ENCODE data around the gene SPARC.
A peak's percentile ranks its signal among the peaks of the same experiment; 100 is the strongest.

Gene SPARC

GRCh38 chr5:151631941-151632340, 54.8 kb downstream of the SPARC start:
- H3K27me3 ChIP-seq (ENCODE audit: control insufficient read depth in 5 of 5, insufficient read depth in 4 of 5, low read length in 5 of 5) = no peaks in the 10 kb centered on the region
- H3K9ac ChIP-seq (ENCODE audit: low read length in 5 of 5) = no peak overlapping the region
- H3K9me3 ChIP-seq (ENCODE audit: control insufficient read depth in 5 of 5, low read length in 5 of 5) = no peaks in the 10 kb centered on the region
- no peak overlapping the region for H3K27ac ChIP-seq (ENCODE audit: low read depth, low read length)
- H3K4me1 ChIP-seq (ENCODE audit: control insufficient read depth in 5 of 5, insufficient read depth in 5 of 5, low read length in 5 of 5) = peaks cover 9 to 32% (median 23%) of the 10 kb centered on the region in 5 donors
- H3K36me3 ChIP-seq (ENCODE audit: control insufficient read depth in 5 of 5, insufficient read depth in 5 of 5, low read length in 5 of 5) = no peaks in the 10 kb centered on the region
- H3K4me3 ChIP-seq (ENCODE audit: low read depth in 1 of 5, low read length in 5 of 5) = no peak overlapping the region

DNA sequence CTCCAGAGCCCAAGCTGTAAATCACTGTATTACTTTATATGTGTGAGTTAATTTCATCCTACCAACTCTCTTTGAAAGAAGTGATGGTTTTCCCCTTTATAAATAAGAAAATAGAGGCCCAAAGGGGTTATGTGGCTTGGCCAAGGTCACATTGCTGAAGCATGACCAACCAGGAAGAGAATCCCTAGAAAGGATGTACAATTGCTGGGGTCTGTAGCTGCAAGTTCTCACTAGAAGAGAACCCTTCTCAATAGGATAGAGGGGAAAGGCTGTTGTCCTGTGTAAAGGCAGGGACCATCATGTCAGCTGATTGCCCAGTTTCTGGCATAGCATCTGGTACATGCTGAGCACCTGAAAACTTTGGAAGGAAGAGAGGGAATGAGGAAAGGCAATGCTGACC, 56.6 kb downstream of the SPARC start:
- Histone ChIP-seq H3K4me1 (ENCODE audit: control insufficient read depth in 5 of 5, insufficient read depth in 5 of 5, low read length in 5 of 5) (peaks cover 10 to 35% (median 23%) of the 10 kb centered on the region in 5 donors), H3K27me3 (ENCODE audit: control insufficient read depth in 5 of 5, insufficient read depth in 4 of 5, low read length in 5 of 5) (no peaks in the 10 kb centered on the region), H3K9me3 (ENCODE audit: control insufficient read depth in 5 of 5, low read length in 5 of 5) (no peaks in the 10 kb centered on the region), H3K36me3 (ENCODE audit: control insufficient read depth in 5 of 5, insufficient read depth in 5 of 5, low read length in 5 of 5) (no peaks in the 10 kb centered on the region), H3K4me3 (ENCODE audit: low read depth in 1 of 5, low read length in 5 of 5) (no peak overlapping the region), H3K9ac (ENCODE audit: low read length in 5 of 5) (no peak overlapping the region), H3K27ac (ENCODE audit: low read depth, low read length) (no peak overlapping the region)

- Histone ChIP-seq H3K4me1 (ENCODE audit: control insufficient read depth in 5 of 5, insufficient read depth in 5 of 5, low read length in 5 of 5) (peaks cover 11 to 51% (median 30%) of the 10 kb centered on the region in 5 donors), H3K27ac (ENCODE audit: low read depth, low read length) (peak overlapping the region; percentile 54), H3K27me3 (ENCODE audit: control insufficient read depth in 5 of 5, insufficient read depth in 4 of 5, low read length in 5 of 5) (no peaks in the 10 kb centered on the region), H3K4me3 (ENCODE audit: low read depth in 1 of 5, low read length in 5 of 5) (no peak overlapping the region), H3K9ac (ENCODE audit: low read length in 5 of 5) (peak overlapping the region in 1 of 5 donors; percentile 56), H3K36me3 (ENCODE audit: control insufficient read depth in 5 of 5, insufficient read depth in 5 of 5, low read length in 5 of 5) (no peaks in the 10 kb centered on the region), H3K9me3 (ENCODE audit: control insufficient read depth in 5 of 5, low read length in 5 of 5) (no peaks in the 10 kb centered on the region)
Observed at GRCh38 chr5:151628112-151628823, 58.4 kb downstream of the SPARC start.

DNA sequence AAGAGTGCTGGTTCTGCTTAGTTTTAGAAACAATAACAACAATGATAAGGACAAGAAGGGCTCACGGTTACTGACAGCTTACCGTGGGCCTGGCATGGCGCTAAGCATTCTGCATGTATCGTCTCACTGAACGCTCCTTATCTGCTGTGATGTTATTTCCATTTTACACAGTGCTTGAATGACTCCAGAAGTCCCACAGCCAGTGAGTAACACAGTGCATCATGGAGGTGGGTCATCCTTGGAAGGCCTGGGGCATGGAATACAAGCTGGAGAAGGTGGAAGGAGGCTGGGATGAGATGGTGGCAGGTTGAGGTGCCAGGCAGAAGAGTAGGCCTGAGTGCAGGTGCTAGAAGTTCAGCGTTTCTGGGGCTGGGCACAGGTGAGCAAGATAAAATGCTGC, 59.1 kb downstream of the SPARC start:
- Histone ChIP-seq H3K9me3 (ENCODE audit: control insufficient read depth in 5 of 5, low read length in 5 of 5) (no peaks in the 10 kb centered on the region), H3K9ac (ENCODE audit: low read length in 5 of 5) (no peak overlapping the region), H3K27ac (ENCODE audit: low read depth, low read length) (no peak overlapping the region), H3K36me3 (ENCODE audit: control insufficient read depth in 5 of 5, insufficient read depth in 5 of 5, low read length in 5 of 5) (no peaks in the 10 kb centered on the region), H3K27me3 (ENCODE audit: control insufficient read depth in 5 of 5, insufficient read depth in 4 of 5, low read length in 5 of 5) (no peaks in the 10 kb centered on the region), H3K4me3 (ENCODE audit: low read depth in 1 of 5, low read length in 5 of 5) (no peak overlapping the region), H3K4me1 (ENCODE audit: control insufficient read depth in 5 of 5, insufficient read depth in 5 of 5, low read length in 5 of 5) (peaks cover 13 to 51% (median 28%) of the 10 kb centered on the region in 5 donors)

DNA sequence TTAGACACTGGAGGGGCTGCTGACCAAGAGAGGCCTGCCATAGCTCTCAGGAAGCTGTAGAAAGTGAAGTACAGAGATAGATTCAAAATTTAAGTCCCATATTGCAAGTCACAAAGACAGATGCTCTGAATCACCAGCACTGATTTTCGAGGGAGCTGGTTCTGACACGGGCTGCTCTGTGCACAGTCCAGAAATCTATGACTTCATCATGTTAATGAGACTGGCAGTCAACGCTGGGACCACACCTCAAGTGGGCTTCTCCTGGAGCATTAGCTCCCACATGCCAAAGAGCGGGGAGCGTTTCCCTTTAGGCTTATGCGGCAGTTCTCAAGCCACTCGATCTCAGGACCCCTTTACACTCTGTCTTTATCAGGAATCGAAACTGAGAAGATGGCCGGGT, 61.4 kb downstream of the SPARC start:
- Histone ChIP-seq H3K27ac (ENCODE audit: low read depth, low read length) (no peak overlapping the region), H3K4me1 (ENCODE audit: control insufficient read depth in 5 of 5, insufficient read depth in 5 of 5, low read length in 5 of 5) (peaks cover 13 to 49% (median 25%) of the 10 kb centered on the region in 5 donors), H3K4me3 (ENCODE audit: low read depth in 1 of 5, low read length in 5 of 5) (no peak overlapping the region)

DNA sequence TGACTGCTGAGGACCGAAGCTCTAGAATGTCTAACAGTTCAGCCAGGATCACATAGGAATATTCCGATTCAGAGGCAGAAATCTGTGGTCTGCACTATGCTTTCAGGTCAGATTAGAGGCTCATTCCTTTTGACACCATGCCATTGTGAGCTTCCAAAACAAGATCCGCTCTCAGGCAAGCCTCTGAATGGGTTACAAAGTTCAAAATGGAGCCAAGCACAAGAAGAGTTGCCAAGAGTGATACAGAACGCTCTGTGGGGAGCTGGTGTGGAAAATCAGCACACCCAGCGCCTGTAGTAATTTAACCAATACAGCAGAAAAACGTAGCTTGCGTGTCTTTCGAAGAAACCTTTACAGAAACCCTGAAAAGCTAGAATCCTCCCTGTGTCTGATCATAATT, 62.2 kb downstream of the SPARC start:
- H3K27ac ChIP-seq (ENCODE audit: low read depth, low read length) = peak overlapping the region; percentile 48
- H3K9ac ChIP-seq (ENCODE audit: low read length in 5 of 5) = no peak overlapping the region
- H3K36me3 ChIP-seq (ENCODE audit: control insufficient read depth in 5 of 5, insufficient read depth in 5 of 5, low read length in 5 of 5) = no peaks in the 10 kb centered on the region
- no peaks in the 10 kb centered on the region for H3K9me3 ChIP-seq (ENCODE audit: control insufficient read depth in 5 of 5, low read length in 5 of 5)
- no peaks in the 10 kb centered on the region for H3K27me3 ChIP-seq (ENCODE audit: control insufficient read depth in 5 of 5, insufficient read depth in 4 of 5, low read length in 5 of 5)
- peak overlapping the region in 1 of 5 donors; percentile 1 for H3K4me3 ChIP-seq (ENCODE audit: low read depth in 1 of 5, low read length in 5 of 5)
- H3K4me1 ChIP-seq (ENCODE audit: control insufficient read depth in 5 of 5, insufficient read depth in 5 of 5, low read length in 5 of 5) = peaks cover 13 to 54% (median 25%) of the 10 kb centered on the region in 5 donors

More for the DNA sequence above, 61.4 kb downstream of the SPARC start:
- Histone ChIP-seq H3K36me3 (ENCODE audit: control insufficient read depth in 5 of 5, insufficient read depth in 5 of 5, low read length in 5 of 5) (no peaks in the 10 kb centered on the region), H3K9me3 (ENCODE audit: control insufficient read depth in 5 of 5, low read length in 5 of 5) (no peaks in the 10 kb centered on the region), H3K9ac (ENCODE audit: low read length in 5 of 5) (no peak overlapping the region), H3K27me3 (ENCODE audit: control insufficient read depth in 5 of 5, insufficient read depth in 4 of 5, low read length in 5 of 5) (no peaks in the 10 kb centered on the region)

GRCh38 chr5:151622367-151623088, 64.2 kb downstream of the SPARC start:
- Histone ChIP-seq H3K9me3 (ENCODE audit: control insufficient read depth in 5 of 5, low read length in 5 of 5) (peaks cover 0 to 5% (median 4%) of the 10 kb centered on the region in 5 donors), H3K27me3 (ENCODE audit: control insufficient read depth in 5 of 5, insufficient read depth in 4 of 5, low read length in 5 of 5) (no peaks in the 10 kb centered on the region), H3K9ac (ENCODE audit: low read length in 5 of 5) (no peak overlapping the region), H3K27ac (ENCODE audit: low read depth, low read length) (no peak overlapping the region), H3K4me3 (ENCODE audit: low read depth in 1 of 5, low read length in 5 of 5) (no peak overlapping the region), H3K4me1 (ENCODE audit: control insufficient read depth in 5 of 5, insufficient read depth in 5 of 5, low read length in 5 of 5) (peaks cover 2 to 37% (median 12%) of the 10 kb centered on the region in 5 donors), H3K36me3 (ENCODE audit: control insufficient read depth in 5 of 5, insufficient read depth in 5 of 5, low read length in 5 of 5) (no peaks in the 10 kb centered on the region)

GRCh38 chr5:151620461-151620840, 66.3 kb downstream of the SPARC start:
- H3K36me3 ChIP-seq (ENCODE audit: control insufficient read depth in 5 of 5, insufficient read depth in 5 of 5, low read length in 5 of 5) = no peaks in the 10 kb centered on the region
- H3K4me3 ChIP-seq (ENCODE audit: low read depth in 1 of 5, low read length in 5 of 5) = no peak overlapping the region
- peaks cover 0 to 5% (median 4%) of the 10 kb centered on the region in 5 donors for H3K9me3 ChIP-seq (ENCODE audit: control insufficient read depth in 5 of 5, low read length in 5 of 5)
- H3K27me3 ChIP-seq (ENCODE audit: control insufficient read depth in 5 of 5, insufficient read depth in 4 of 5, low read length in 5 of 5) = peaks cover 0 to 2% (median 0%) of the 10 kb centered on the region in 5 donors
- H3K9ac ChIP-seq (ENCODE audit: low read length in 5 of 5) = no peak overlapping the region
- no peak overlapping the region for H3K27ac ChIP-seq (ENCODE audit: low read depth, low read length)
- H3K4me1 ChIP-seq (ENCODE audit: control insufficient read depth in 5 of 5, insufficient read depth in 5 of 5, low read length in 5 of 5) = peaks cover 2 to 36% (median 12%) of the 10 kb centered on the region in 5 donors

DNA sequence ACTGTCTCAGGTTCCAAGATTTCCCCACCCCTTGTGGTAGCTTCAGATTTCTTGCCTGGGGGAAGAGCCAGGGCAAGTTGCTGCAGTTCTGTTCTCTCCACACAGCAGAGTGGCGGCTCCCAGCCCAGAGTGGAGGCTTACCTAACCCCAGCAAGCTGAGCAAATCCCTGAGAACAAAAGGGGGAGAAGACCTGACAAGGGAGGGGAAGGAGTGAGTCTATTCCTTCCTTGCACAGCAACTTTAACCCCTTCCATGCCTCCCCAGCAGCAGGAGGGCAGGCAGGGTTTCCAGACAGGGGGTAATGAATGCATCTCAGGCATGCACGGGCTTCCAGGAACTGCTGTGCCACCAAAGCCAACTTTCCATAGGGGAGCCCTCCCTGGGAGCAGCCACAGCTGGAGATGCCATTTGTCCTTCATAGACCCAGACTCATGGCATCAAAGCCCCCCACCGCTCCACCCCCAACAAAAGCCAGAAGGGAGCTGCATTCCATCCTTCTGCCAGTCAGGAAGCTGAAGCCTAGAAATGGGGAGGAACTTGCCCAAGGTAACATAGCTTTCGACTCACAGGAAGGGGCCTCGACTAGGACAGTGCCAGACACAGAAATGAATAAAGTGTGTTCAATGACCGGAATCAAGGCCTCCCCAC, 66.8 kb downstream of the SPARC start:
- Histone ChIP-seq H3K27me3 (ENCODE audit: control insufficient read depth in 5 of 5, insufficient read depth in 4 of 5, low read length in 5 of 5) (peaks cover 0 to 6% (median 0%) of the 10 kb centered on the region in 5 donors), H3K9me3 (ENCODE audit: control insufficient read depth in 5 of 5, low read length in 5 of 5) (peaks cover 0 to 5% (median 4%) of the 10 kb centered on the region in 5 donors), H3K36me3 (ENCODE audit: control insufficient read depth in 5 of 5, insufficient read depth in 5 of 5, low read length in 5 of 5) (no peaks in the 10 kb centered on the region), H3K4me1 (ENCODE audit: control insufficient read depth in 5 of 5, insufficient read depth in 5 of 5, low read length in 5 of 5) (peaks cover 2 to 31% (median 11%) of the 10 kb centered on the region in 5 donors), H3K9ac (ENCODE audit: low read length in 5 of 5) (no peak overlapping the region), H3K27ac (ENCODE audit: low read depth, low read length) (no peak overlapping the region), H3K4me3 (ENCODE audit: low read depth in 1 of 5, low read length in 5 of 5) (no peak overlapping the region)

GRCh38 chr5:151618907-151619306, 67.8 kb downstream of the SPARC start:
- Histone ChIP-seq H3K9ac (ENCODE audit: low read length in 5 of 5) (no peak overlapping the region), H3K4me3 (ENCODE audit: low read depth in 1 of 5, low read length in 5 of 5) (no peak overlapping the region), H3K4me1 (ENCODE audit: control insufficient read depth in 5 of 5, insufficient read depth in 5 of 5, low read length in 5 of 5) (peaks cover 2 to 21% (median 5%) of the 10 kb centered on the region in 5 donors), H3K36me3 (ENCODE audit: control insufficient read depth in 5 of 5, insufficient read depth in 5 of 5, low read length in 5 of 5) (no peaks in the 10 kb centered on the region), H3K9me3 (ENCODE audit: control insufficient read depth in 5 of 5, low read length in 5 of 5) (peaks cover 0 to 5% (median 4%) of the 10 kb centered on the region in 5 donors), H3K27ac (ENCODE audit: low read depth, low read length) (no peak overlapping the region), H3K27me3 (ENCODE audit: control insufficient read depth in 5 of 5, insufficient read depth in 4 of 5, low read length in 5 of 5) (peaks cover 0 to 6% (median 0%) of the 10 kb centered on the region in 5 donors)
